ENCODE data around the gene SPAG16. TPM values are rescaled to one million over a fixed set of nuclear protein-coding genes. Genes with fewer than 3 reads are reported as not detected.

Gene SPAG16
- total and polyA plus RNA-seq, 4 donors = 8.7 to 90.6 (median 21.6) TPM

DNA sequence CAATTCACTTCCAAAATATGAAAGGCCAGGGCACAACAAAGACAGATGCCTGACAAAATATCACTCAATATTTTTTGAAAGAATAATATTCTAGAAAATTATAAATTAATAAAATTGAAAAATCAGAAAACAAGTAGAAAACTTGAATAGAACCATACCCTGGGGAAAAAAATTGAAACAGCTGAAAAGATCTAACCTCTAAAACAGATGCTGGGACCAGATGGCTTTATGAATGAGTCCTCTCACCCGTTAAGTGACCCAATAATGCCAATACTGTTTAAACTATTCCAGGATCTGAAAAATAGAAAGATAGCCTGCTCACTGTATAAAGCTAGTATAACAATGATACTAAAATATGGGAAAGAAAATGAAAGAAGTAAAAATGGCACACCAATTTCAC, 804.3 kb downstream of the SPAG16 start:
- no peak for ATAC-seq (ENCODE audit: insufficient read depth, low FRiP score)
- Histone ChIP-seq H3K4me1 (ENCODE audit: control insufficient read depth in 5 of 5, insufficient read depth in 5 of 5, low read length in 5 of 5) (no peaks in the 10 kb centered on the region), H3K9me3 (ENCODE audit: control insufficient read depth in 4 of 4, insufficient read depth in 3 of 4, low read length in 3 of 4) (no peaks in the 10 kb centered on the region), H3K36me3 (ENCODE audit: control insufficient read depth in 4 of 4, insufficient read depth in 4 of 4, low read length in 4 of 4) (no peaks in the 10 kb centered on the region), H3K4me3 (no peak overlapping the region), H3K27me3 (ENCODE audit: control insufficient read depth in 3 of 3, insufficient read depth in 3 of 3, low read length in 2 of 3) (no peaks in the 10 kb centered on the region), H3K9ac (ENCODE audit: insufficient read depth in 1 of 2, low read length in 2 of 2) (no peak overlapping the region), H3K27ac (ENCODE audit: low read depth in 1 of 2, low read length in 1 of 2) (no peak overlapping the region)
- TF ChIP-seq, protein P1, sequence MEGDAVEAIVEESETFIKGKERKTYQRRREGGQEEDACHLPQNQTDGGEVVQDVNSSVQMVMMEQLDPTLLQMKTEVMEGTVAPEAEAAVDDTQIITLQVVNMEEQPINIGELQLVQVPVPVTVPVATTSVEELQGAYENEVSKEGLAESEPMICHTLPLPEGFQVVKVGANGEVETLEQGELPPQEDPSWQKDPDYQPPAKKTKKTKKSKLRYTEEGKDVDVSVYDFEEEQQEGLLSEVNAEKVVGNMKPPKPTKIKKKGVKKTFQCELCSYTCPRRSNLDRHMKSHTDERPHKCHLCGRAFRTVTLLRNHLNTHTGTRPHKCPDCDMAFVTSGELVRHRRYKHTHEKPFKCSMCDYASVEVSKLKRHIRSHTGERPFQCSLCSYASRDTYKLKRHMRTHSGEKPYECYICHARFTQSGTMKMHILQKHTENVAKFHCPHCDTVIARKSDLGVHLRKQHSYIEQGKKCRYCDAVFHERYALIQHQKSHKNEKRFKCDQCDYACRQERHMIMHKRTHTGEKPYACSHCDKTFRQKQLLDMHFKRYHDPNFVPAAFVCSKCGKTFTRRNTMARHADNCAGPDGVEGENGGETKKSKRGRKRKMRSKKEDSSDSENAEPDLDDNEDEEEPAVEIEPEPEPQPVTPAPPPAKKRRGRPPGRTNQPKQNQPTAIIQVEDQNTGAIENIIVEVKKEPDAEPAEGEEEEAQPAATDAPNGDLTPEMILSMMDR (IDR thresholded peaks at IDR 0.05; ENCODE audit: control extremely low read depth, extremely low read depth) = no peak
- 82 to 86% methylated on average over 1 of the region's 1 CpG for WGBS, 2 donors
- DNase-seq = no peak

DNA sequence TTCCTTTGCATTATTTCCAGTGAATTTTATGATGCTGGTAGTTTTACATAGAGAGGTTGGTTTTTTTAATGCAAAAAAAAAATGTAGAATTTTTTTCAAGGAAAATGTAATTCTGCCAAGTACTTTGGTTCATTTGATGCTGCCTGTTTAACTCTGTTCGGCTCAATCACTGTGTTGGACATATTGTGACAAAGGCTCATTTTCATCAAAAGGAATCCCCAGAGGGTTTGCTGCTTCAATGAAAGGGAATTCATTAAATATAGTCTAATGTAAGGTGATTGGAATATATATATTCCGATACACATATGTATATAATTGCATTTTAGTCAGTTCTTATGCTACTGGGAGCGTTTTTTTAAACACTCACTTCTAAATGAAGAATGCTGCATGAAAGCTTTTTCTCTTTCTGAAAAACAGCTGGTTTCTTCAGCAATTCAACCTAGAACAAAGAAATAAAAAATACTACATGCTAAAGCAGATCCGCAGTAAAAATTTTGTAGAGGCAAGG, 812.0 kb downstream of the SPAG16 start:
- no peak for DNase-seq

DNA sequence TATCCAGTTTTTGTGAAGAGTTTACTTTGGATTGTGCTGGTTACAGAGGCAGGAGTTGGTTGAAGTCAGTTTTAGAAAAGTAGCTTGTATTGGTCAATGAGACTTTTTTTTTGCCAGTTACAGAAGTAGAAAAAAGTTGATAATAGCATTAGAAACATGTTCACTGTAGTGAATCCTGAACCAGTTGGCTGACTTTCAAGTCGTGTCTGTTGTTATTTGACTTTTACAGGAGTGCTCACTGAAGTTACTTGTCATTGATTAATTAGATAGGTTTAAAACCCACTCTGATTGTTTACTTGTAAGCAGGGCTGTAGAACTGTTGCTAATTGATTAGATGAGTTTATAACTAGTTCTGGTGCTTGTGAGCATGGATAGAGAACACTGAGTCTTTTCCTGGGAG, 814.5 kb downstream of the SPAG16 start:
- H3K4me3 ChIP-seq = no peak overlapping the region
- no peak overlapping the region for H3K27ac ChIP-seq (ENCODE audit: low read depth in 1 of 2, low read length in 1 of 2)
- ATAC-seq (ENCODE audit: insufficient read depth, low FRiP score) (no peak), DNase-seq (no peak)
- no peaks in the 10 kb centered on the region for H3K27me3 ChIP-seq (ENCODE audit: control insufficient read depth in 3 of 3, insufficient read depth in 3 of 3, low read length in 2 of 3)
- H3K9ac ChIP-seq (ENCODE audit: insufficient read depth in 1 of 2, low read length in 2 of 2) = no peak overlapping the region
- H3K4me1 ChIP-seq (ENCODE audit: control insufficient read depth in 5 of 5, insufficient read depth in 5 of 5, low read length in 5 of 5) = no peaks in the 10 kb centered on the region
- H3K36me3 ChIP-seq (ENCODE audit: control insufficient read depth in 4 of 4, insufficient read depth in 4 of 4, low read length in 4 of 4) = no peaks in the 10 kb centered on the region
- TF ChIP-seq, protein P1 (IDR thresholded peaks at IDR 0.05; ENCODE audit: control extremely low read depth, extremely low read depth) = no peak
- WGBS, 2 donors = 38 to 59% methylated on average over 1 of the region's 1 CpG
- H3K9me3 ChIP-seq (ENCODE audit: control insufficient read depth in 4 of 4, insufficient read depth in 3 of 4, low read length in 3 of 4) = no peaks in the 10 kb centered on the region

More for the DNA sequence above, 812.0 kb downstream of the SPAG16 start:
- no peak overlapping the region for H3K27ac ChIP-seq (ENCODE audit: low read depth in 1 of 2, low read length in 1 of 2)
- no peaks in the 10 kb centered on the region for H3K9me3 ChIP-seq (ENCODE audit: control insufficient read depth in 4 of 4, insufficient read depth in 3 of 4, low read length in 3 of 4)
- H3K4me3 ChIP-seq = no peak overlapping the region
- no peak for ATAC-seq (ENCODE audit: insufficient read depth, low FRiP score)
- H3K4me1 ChIP-seq (ENCODE audit: control insufficient read depth in 5 of 5, insufficient read depth in 5 of 5, low read length in 5 of 5) = no peaks in the 10 kb centered on the region
- no peak overlapping the region for H3K9ac ChIP-seq (ENCODE audit: insufficient read depth in 1 of 2, low read length in 2 of 2)
- 89 to 91% methylated on average over 4 of the region's 4 CpGs for WGBS, 2 donors
- TF ChIP-seq, protein P1 (IDR thresholded peaks at IDR 0.05; ENCODE audit: control extremely low read depth, extremely low read depth) = no peak
- no peaks in the 10 kb centered on the region for H3K36me3 ChIP-seq (ENCODE audit: control insufficient read depth in 4 of 4, insufficient read depth in 4 of 4, low read length in 4 of 4)
- no peaks in the 10 kb centered on the region for H3K27me3 ChIP-seq (ENCODE audit: control insufficient read depth in 3 of 3, insufficient read depth in 3 of 3, low read length in 2 of 3)

DNA sequence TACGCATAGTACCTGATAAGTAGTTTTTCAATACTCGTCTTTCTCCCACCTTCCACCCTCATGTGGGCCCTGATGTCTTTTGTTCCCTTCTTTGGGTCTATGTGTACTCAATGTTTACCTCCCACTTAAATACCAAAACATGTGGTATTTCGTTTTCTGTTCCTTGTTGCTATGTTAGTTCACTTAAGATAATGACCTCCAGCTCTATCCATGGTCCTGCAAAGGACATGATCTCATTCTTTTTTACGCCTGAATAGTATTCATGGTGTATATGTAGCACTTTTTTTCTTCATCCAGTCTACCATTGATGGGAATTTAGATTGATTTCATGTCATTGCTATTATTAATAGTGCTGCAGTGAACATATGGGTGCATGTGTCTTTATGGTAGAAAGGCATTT, 816.2 kb downstream of the SPAG16 start:
- no peak for ATAC-seq (ENCODE audit: insufficient read depth, low FRiP score)
- Histone ChIP-seq H3K27me3 (ENCODE audit: control insufficient read depth in 3 of 3, insufficient read depth in 3 of 3, low read length in 2 of 3) (no peaks in the 10 kb centered on the region), H3K36me3 (ENCODE audit: control insufficient read depth in 4 of 4, insufficient read depth in 4 of 4, low read length in 4 of 4) (no peaks in the 10 kb centered on the region), H3K9ac (ENCODE audit: insufficient read depth in 1 of 2, low read length in 2 of 2) (no peak overlapping the region), H3K9me3 (ENCODE audit: control insufficient read depth in 4 of 4, insufficient read depth in 3 of 4, low read length in 3 of 4) (no peaks in the 10 kb centered on the region), H3K4me1 (ENCODE audit: control insufficient read depth in 5 of 5, insufficient read depth in 5 of 5, low read length in 5 of 5) (no peaks in the 10 kb centered on the region), H3K4me3 (no peak overlapping the region), H3K27ac (ENCODE audit: low read depth in 1 of 2, low read length in 1 of 2) (no peak overlapping the region)
- DNase-seq = no peak
- 79 to 82% methylated on average over 4 of the region's 4 CpGs for WGBS, 2 donors
- TF ChIP-seq, protein P1 (IDR thresholded peaks at IDR 0.05; ENCODE audit: control extremely low read depth, extremely low read depth) = no peak

Measured in lung (tissue), 12 donors.